Measurements from ENCODE around the gene STX5. TPM values are rescaled to one million over a fixed set of nuclear protein-coding genes. Genes with fewer than 3 reads are reported as not detected.

The STX5 gene
- polyA plus RNA-seq, 2 of the 4 experiments (the other 2 are of a cell fraction), result 19.5 to 32.3 TPM

GRCh38 chr11:62858201-62858600 is 26.4 kb upstream of the STX5 start:
- Histone ChIP-seq H3K4me2 (peak overlapping the region; percentile 77), H3K9me3 (no peaks in the 10 kb centered on the region), H3K4me3 (peak overlapping the region; percentile 80; the same call in 1 of the 3 replicates), H3K27ac (peak overlapping the region; percentile 90 to 96; a peak in 3 of 6 replicates), H3K4me1 (peaks cover 38% of the 10 kb centered on the region)
- 65% methylated on average over 7 of the region's 7 CpGs for WGBS (ENCODE audit: missing lambda C conversion rate)
- ATAC-seq, result no peak
- TF ChIP-seq EP300 (IDR thresholded peaks at IDR 0.05) (no peak), FOXS1 (CRISPR knock-in tag; IDR thresholded peaks at IDR 0.05) (no peak), MAFK (IDR thresholded peaks at IDR 0.05; ENCODE audit: partially characterized antibody) (no peak), RFX5 (IDR thresholded peaks at IDR 0.05) (no peak), HDAC2 (IDR thresholded peaks at IDR 0.05) (no peak), EHF (CRISPR knock-in tag; IDR thresholded peaks at IDR 0.05) (no peak), NFE2L2 (conservative IDR thresholded peaks at IDR 0.05; ENCODE audit: low read length) (no peak), RNF2 (IDR thresholded peaks at IDR 0.05; ENCODE audit: borderline replicate concordance, low read depth) (no peak), SREBF2 (IDR thresholded peaks at IDR 0.05) (no peak), MAX (IDR thresholded peaks at IDR 0.05) (no peak), RARB (CRISPR knock-in tag; IDR thresholded peaks at IDR 0.05) (no peak), PBX3 (IDR thresholded peaks at IDR 0.05) (no peak), POLR2AphosphoS2 (conservative IDR thresholded peaks at IDR 0.05; ENCODE audit: low read length) (no peak), USF2 (IDR thresholded peaks at IDR 0.05) (no peak), REST (IDR thresholded peaks at IDR 0.05) (no peak), MAZ (IDR thresholded peaks at IDR 0.05; ENCODE audit: borderline replicate concordance, low read depth, low read length) (no peak), HOXB5 (CRISPR knock-in tag; IDR thresholded peaks at IDR 0.05) (no peak), CBX2 (IDR thresholded peaks at IDR 0.05; ENCODE audit: borderline replicate concordance, low read depth) (no peak), HEYL (CRISPR knock-in tag; IDR thresholded peaks at IDR 0.05) (no peak), NR3C1 (IDR thresholded peaks at IDR 0.05) (no peak)
- DNase-seq (ENCODE audit: low read depth in 1 of 2, low spot score in 1 of 2), result no peak
- FAIRE-seq, result no peak
- CTCF ChIA-PET, result interaction anchor here (0.8 to 4.6 kb wide), 3 partner anchors 23 to 71 kb away, joined by 4 to 25 read pairs (median 5); partner anchors contain the start of genes SLC3A2 and TMEM179B
- POLR2A ChIA-PET, result interaction anchor here (0.7 to 9.3 kb wide), 2 partner anchors 18 to 57 kb away, joined by 7 to 159 read pairs; partner anchors contain the start of gene WDR74

- H3K27ac ChIP-seq, result peak overlapping the region; percentile 90 to 96
- TF ChIP-seq GATA3 (IDR thresholded peaks at IDR 0.05; ENCODE audit: borderline replicate concordance) (no peak), BHLHE40 (IDR thresholded peaks at IDR 0.05; ENCODE audit: low read depth, low read length) (no peak), RAD21 (conservative IDR thresholded peaks at IDR 0.05 in 1 of 2, IDR thresholded peaks at IDR 0.05 in 1 of 2) (no peak), RARB (CRISPR knock-in tag; IDR thresholded peaks at IDR 0.05) (no peak), FOSL2 (IDR thresholded peaks at IDR 0.05) (no peak), FOSL2 (CRISPR knock-in tag; IDR thresholded peaks at IDR 0.05) (no peak), MAFK (IDR thresholded peaks at IDR 0.05; ENCODE audit: partially characterized antibody) (no peak), JUN (IDR thresholded peaks at IDR 0.05) (no peak), EHF (CRISPR knock-in tag; IDR thresholded peaks at IDR 0.05) (no peak), HDAC2 (IDR thresholded peaks at IDR 0.05) (no peak), HMGXB4 (CRISPR knock-in tag; IDR thresholded peaks at IDR 0.05; ENCODE audit: borderline replicate concordance) (no peak)
- FAIRE-seq (no peak), ATAC-seq (no peak), DNase-seq (ENCODE audit: low read depth in 1 of 2, low spot score in 1 of 2) (no peak)
- 45% methylated on average over 2 of the region's 2 CpGs for WGBS (ENCODE audit: missing lambda C conversion rate)
- peak overlapping the region; percentile 80 for H3K4me3 ChIP-seq
- H3K4me2 ChIP-seq, result peak overlapping the region; percentile 77
- CTCF ChIA-PET, result interaction anchor here (0.8 to 4.6 kb wide), 3 partner anchors 23 to 71 kb away, joined by 4 to 25 read pairs (median 5); partner anchors contain the start of genes SLC3A2 and TMEM179B
- no peaks in the 10 kb centered on the region for H3K9me3 ChIP-seq
- peaks cover 39% of the 10 kb centered on the region for H3K4me1 ChIP-seq
- POLR2A ChIA-PET, result interaction anchor here (0.7 to 9.3 kb wide), 3 partner anchors 17 to 104 kb away, joined by 6 to 159 read pairs (median 7); partner anchors contain the start of gene WDR74
Observed at GRCh38 chr11:62857541-62857982, 25.7 kb upstream of the STX5 start.

All from A549 (cell line).